ENCODE data around the gene ICOS. TPM values are rescaled to one million over a fixed set of nuclear protein-coding genes. Genes with fewer than 3 reads are reported as not detected.

Gene ICOS
- total and polyA plus RNA-seq, 10 of the 15 experiments (the other 5 are each of a cell fraction or from before 2014, with no cell fraction given) = 0.47 to 36.0 (median 0.87) TPM

- ChIA-PET POLR2A (interaction anchor here (0.6 kb wide), 1 partner anchor 143 kb away, joined by 8 read pairs; no protein-coding TSS in a partner anchor), SMC1A (ENCODE audit: uncharacterized antibody, unreplicated experiment) (no interaction called here), CTCF (no interaction called here), RAD21 (ENCODE audit: unreplicated experiment) (no interaction called here)
- 0 out of 2 replicates have a peak, but pooled peaks cover 3% of the 10 kb centered on the region for H4K20me1 ChIP-seq (ENCODE audit: control insufficient read depth, insufficient read depth)
- no peak overlapping the region for H2AFZ ChIP-seq (ENCODE audit: control insufficient read depth, low read depth, low read length)
- H3K27me3 ChIP-seq (replicated peaks in 1 of 2; ENCODE audit: control insufficient read depth in 2 of 2, insufficient read depth in 2 of 2, low read length in 1 of 2) = no peaks in the 10 kb centered on the region; a peak in 1 of 4 replicates
- no peaks in the 10 kb centered on the region for H3K4me1 ChIP-seq (ENCODE audit: control insufficient read depth, insufficient read depth, low read length)
- no TSS peak for BruUV-seq (replicated peaks)
- H3K9me3 ChIP-seq (replicated peaks; ENCODE audit: control insufficient read depth, insufficient read depth, low read length) = no peaks in the 10 kb centered on the region
- in situ Hi-C loops (cut with MboI) = no loop called here
- intact Hi-C loops (cut with micrococcal nuclease; ENCODE audit: unreplicated experiment) = no loop called here
- H3K27ac ChIP-seq (ENCODE audit: control insufficient read depth, insufficient read depth) = no peak overlapping the region
- no peaks in the 10 kb centered on the region for H3K79me2 ChIP-seq (ENCODE audit: control insufficient read depth, insufficient read depth, low read length)
- H3K36me3 ChIP-seq (ENCODE audit: control insufficient read depth in 2 of 2, insufficient read depth in 2 of 2, low read length in 1 of 2) = no peaks in the 10 kb centered on the region
- ATAC-seq (no peak), FAIRE-seq (no peak), DNase-seq (ENCODE audit: low read depth, low spot score) (no peak)
- 55% methylated on average over 2 of the region's 2 CpGs for WGBS (ENCODE audit: insufficient coverage, insufficient replicate concordance, low lambda C conversion rate, missing lambda C conversion rate)
- no peak overlapping the region for H3K4me3 ChIP-seq
- no peak overlapping the region for H3K9ac ChIP-seq (ENCODE audit: control insufficient read depth, insufficient read depth, low read length)
- no peak overlapping the region for H3K4me2 ChIP-seq (ENCODE audit: control insufficient read depth, insufficient read depth)
- TF ChIP-seq CHD1 (IDR thresholded peaks at IDR 0.05; ENCODE audit: low read depth, low read length) (no peak), BHLHE40 (IDR thresholded peaks at IDR 0.05; ENCODE audit: borderline replicate concordance in 1 of 2, low read depth in 2 of 2, low read length in 1 of 2) (no peak), ZBTB11 (CRISPR knock-in tag; IDR thresholded peaks at IDR 0.05) (no peak), USF1 (IDR thresholded peaks at IDR 0.05; ENCODE audit: borderline replicate concordance, extremely low read length, insufficient read depth, low read depth, low read length) (no peak), NBN (IDR thresholded peaks at IDR 0.05) (no peak), MYC (IDR thresholded peaks at IDR 0.05; ENCODE audit: insufficient read depth, insufficient read length, insufficient replicate concordance, low read length, severe bottlenecking) (no peak), EGR1 (IDR thresholded peaks at IDR 0.05; ENCODE audit: borderline replicate concordance in 1 of 2, low read depth in 2 of 2, low read length in 2 of 2) (no peak), ZNF24 (IDR thresholded peaks at IDR 0.05) (no peak), SMC3 (IDR thresholded peaks at IDR 0.05; ENCODE audit: borderline replicate concordance, low read length) (no peak), HCFC1 (IDR thresholded peaks at IDR 0.05; ENCODE audit: low read length) (no peak), CUX1 (IDR thresholded peaks at IDR 0.05; ENCODE audit: insufficient replicate concordance, low read depth, low read length) (no peak), MYB (IDR thresholded peaks at IDR 0.05; ENCODE audit: borderline replicate concordance, low read depth, low read length) (no peak)
Observed at GRCh38 chr2:203891474-203891873, 45.1 kb upstream of the ICOS start.

Measured in GM12878 (cell line).